KG1 (cell line): ENCODE results near the gene PPIL1.
"Not testable (repeated sequence)": the region's sequence is repeated elsewhere in the genome, so short reads cannot be mapped to it uniquely, and the experiment has no call there.

Source experiments
- DNase-seq: peaks from one replicate; lab custom pipeline; 2025; lab: John Stamatoyannopoulos, UW

PPIL1 gene

DNA sequence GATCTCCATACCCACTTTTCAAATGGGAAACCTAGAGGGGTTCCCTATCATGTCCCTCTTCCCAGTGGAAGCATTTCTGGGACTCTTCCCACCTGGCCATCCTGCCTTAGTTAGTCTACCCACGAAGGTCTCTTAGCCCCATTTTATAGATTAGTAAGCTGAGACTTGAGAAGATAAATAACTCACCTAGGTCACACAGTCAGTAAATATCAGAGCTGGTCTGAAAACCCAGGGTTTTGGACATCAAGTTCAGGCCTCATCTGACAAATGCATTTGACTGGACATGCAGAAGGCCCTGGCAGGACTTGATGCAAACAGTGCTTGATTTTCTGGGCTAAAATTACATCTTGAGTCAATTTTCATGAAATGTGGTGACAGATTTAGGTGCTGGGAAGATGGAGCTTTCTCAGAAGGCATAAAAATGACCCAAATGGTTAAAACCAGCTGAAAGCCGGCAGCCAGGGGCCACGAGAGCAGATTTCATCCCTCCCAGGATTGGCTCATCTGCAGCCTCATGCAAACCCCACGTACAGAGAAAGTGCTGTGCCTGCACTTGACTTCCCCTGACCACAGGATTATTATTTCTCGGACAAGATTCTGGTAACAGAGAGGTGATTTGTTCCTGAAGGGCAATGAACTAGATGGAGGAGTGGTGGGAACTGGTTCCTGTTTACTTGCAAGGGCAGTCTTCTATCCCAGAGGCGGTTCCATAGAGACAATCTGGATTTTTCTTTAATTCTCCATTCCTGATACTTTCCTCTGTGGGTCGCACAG lies 58.5 kb downstream of the PPIL1 start:
- no peak for DNase-seq

DNA sequence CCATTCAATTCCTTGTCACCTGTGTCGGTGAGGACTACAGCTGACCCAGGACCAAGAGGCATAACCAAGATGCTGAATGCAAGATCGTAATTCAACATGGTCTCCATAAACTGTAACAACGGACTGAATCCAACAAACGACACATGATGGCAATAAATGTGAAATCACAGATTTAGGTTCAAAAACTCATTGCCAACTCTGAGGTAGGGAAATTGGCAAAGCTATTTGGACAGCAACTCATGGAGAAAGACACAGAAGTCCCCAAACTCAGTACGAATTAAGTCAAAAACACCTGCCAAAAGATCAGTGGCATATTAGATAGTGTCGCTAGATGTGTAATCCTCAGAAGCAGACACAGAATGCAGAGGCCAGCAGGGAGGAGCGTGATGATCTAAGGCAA lies 60.4 kb downstream of the PPIL1 start:
- no peak for DNase-seq

DNA sequence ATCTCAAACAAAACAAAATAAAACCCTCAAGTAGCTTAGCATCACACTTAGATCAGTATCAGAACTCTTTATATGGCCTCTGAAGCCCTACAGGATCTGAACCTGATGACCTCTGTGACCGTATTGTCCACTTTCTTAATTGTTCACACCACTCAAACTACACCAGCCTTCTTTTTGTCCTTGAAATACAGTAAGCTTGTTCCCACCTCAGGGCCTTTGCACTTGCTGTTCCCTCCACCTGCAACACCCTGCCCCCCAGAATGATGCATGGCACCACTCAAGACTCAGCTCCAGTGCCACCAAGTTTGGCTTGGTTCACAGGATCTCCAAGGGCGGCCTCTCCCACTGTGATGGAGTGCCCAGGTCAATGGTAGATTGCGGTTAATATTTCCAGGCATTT lies 61.1 kb downstream of the PPIL1 start:
- no peak for DNase-seq

DNA sequence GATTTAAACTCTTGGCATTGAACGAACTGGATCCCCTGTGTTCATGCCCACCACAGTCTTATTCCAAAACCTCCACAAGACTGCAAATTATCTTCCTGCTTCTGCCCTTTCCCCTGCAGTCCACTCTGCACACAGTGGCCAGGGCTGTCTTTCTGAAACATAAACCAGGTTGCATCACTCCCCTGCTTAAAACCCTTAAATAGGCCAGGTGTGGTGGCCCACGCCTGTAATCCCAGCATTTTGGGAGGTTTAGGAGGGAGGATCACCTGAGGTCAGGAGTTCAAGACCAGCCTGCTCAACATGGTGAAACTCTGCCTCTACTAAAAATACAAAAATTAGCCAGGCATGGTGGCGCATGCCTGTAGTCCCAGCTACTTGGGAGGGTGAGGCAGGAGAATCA lies 61.6 kb downstream of the PPIL1 start:
- DNase-seq = not testable (repeated sequence)

GRCh38 chr6:36809941-36810803 lies 64.4 kb downstream of the PPIL1 start:
- no peak for DNase-seq

DNA sequence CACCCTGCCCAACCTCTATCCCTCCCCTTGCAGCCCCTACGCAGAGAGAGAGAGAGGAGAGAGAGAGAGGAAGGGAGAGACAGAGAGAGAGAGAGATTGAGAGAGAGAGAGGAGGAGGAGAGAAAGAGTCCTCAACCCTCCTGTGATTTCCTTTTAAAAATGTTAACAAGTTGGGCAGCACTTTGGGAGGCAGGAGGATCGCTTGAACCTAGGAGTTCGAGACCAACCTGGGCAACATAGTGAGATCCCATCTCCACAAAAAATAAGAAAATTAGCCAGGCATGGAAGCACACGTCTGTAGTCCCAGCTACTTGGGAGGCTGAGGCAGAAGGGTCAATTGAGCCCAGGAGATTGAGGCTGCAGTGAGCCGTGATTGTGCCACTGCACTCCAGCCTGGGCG lies 65.4 kb downstream of the PPIL1 start:
- DNase-seq = no peak

- no peak for DNase-seq
Observed at GRCh38 chr6:36808634-36809033, 66.0 kb downstream of the PPIL1 start.

DNA sequence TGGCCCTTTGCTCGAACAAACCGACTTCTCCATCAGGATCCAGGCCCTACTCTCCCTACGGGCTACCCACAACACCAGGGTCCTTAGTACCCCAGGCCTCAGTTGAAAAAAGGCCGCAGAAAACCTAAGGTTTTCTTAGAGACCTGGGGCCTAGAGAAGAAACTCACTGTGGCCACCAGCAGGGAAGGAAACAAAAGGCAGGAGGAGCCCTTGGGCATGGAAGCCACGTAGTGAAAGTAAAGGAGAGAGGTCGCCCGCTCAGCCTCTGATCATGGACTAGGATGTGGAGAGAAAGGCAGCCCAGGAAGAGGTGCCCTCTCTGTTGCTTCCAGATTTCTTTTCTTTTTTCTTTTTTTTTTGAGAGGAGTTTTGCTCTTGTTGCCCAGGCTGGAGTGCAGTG lies 66.9 kb downstream of the PPIL1 start:
- DNase-seq = no peak

- no peak for DNase-seq
Observed at GRCh38 chr6:36807143-36807542, 67.5 kb downstream of the PPIL1 start.

- DNase-seq = no peak
Observed at GRCh38 chr6:36805917-36806316, 68.7 kb downstream of the PPIL1 start.

- no peak for DNase-seq
Observed at GRCh38 chr6:36805096-36805797, 69.4 kb downstream of the PPIL1 start.
